Measurements from ENCODE around the gene SLC47A2. TPM values are rescaled to one million over a fixed set of nuclear protein-coding genes. Genes with fewer than 3 reads are reported as not detected.
"Not testable (repeated sequence)": the region's sequence is repeated elsewhere in the genome, so short reads cannot be mapped to it uniquely, and the experiment has no call there.

SLC47A2 gene
- total and polyA plus RNA-seq, 4 donors, result 0.02 to 0.18 (median 0.06) TPM; not detected in 1

DNA sequence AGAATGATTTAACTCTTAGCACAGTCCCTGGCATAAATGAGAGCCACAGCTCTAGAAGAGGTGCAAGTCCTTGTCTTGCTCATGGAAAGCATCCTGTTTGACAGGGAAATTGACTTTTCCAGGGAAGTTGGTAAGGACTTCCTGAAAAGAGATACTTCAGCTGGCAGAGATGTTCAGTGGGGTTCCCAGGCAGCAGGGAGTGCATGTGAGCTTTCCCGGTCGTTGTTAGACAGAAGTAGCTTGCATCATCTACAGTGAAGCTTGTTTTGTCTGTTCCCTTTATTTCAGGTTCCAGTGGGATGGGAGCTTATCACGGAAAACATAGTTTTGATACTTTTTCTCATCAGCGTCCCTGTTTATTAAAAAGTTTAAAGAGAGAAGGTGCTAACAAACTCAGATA is 45.0 kb downstream of the SLC47A2 start:
- ATAC-seq (ENCODE audit: insufficient read depth, low FRiP score) (no peak), DNase-seq (peak in 1 of 3 donors; percentile 6)
- peaks cover 8 to 13% (median 8%) of the 10 kb centered on the region in 4 donors for H3K36me3 ChIP-seq (ENCODE audit: control insufficient read depth in 4 of 4, insufficient read depth in 4 of 4, low read length in 4 of 4)
- TF ChIP-seq, protein P1, sequence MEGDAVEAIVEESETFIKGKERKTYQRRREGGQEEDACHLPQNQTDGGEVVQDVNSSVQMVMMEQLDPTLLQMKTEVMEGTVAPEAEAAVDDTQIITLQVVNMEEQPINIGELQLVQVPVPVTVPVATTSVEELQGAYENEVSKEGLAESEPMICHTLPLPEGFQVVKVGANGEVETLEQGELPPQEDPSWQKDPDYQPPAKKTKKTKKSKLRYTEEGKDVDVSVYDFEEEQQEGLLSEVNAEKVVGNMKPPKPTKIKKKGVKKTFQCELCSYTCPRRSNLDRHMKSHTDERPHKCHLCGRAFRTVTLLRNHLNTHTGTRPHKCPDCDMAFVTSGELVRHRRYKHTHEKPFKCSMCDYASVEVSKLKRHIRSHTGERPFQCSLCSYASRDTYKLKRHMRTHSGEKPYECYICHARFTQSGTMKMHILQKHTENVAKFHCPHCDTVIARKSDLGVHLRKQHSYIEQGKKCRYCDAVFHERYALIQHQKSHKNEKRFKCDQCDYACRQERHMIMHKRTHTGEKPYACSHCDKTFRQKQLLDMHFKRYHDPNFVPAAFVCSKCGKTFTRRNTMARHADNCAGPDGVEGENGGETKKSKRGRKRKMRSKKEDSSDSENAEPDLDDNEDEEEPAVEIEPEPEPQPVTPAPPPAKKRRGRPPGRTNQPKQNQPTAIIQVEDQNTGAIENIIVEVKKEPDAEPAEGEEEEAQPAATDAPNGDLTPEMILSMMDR (IDR thresholded peaks at IDR 0.05; ENCODE audit: control extremely low read depth, extremely low read depth), result no peak
- H3K9ac ChIP-seq (ENCODE audit: insufficient read depth in 1 of 2, low read length in 2 of 2), result no peak overlapping the region
- WGBS, 2 donors, result 60 to 73% methylated on average over 4 of the region's 4 CpGs
- H3K4me1 ChIP-seq (ENCODE audit: control insufficient read depth in 5 of 5, insufficient read depth in 5 of 5, low read length in 5 of 5), result peaks cover 5 to 11% (median 8%) of the 10 kb centered on the region in 5 donors
- H3K9me3 ChIP-seq (ENCODE audit: control insufficient read depth in 4 of 4, insufficient read depth in 3 of 4, low read length in 3 of 4), result no peaks in the 10 kb centered on the region
- H3K4me3 ChIP-seq, result no peak overlapping the region
- H3K27me3 ChIP-seq (ENCODE audit: control insufficient read depth in 3 of 3, insufficient read depth in 3 of 3, low read length in 2 of 3), result no peaks in the 10 kb centered on the region
- peak overlapping the region in 1 of 2 donors; percentile 30 for H3K27ac ChIP-seq (ENCODE audit: low read depth in 1 of 2, low read length in 1 of 2)

DNA sequence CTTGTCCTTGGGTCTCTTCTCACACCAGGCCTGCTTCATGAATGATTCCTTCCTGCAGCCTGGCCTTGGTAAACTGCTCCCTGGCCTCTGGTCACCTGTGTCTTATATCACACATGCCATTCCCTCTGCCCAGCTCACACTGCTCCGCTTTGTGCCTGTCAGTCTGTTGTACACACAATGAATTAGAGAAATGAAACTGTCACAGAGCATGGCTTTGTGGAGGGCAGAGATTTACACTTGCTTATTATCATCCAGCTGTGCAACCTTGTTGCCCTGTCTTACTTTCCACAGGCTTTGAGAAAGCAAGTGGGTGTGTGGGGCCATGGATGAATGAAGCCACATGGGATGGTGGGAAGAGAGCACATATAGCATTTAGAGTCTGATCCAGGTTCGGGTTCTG is 45.5 kb downstream of the SLC47A2 start:
- Histone ChIP-seq H3K27ac (ENCODE audit: low read depth in 1 of 2, low read length in 1 of 2) (no peak overlapping the region), H3K4me3 (no peak overlapping the region), H3K9ac (ENCODE audit: insufficient read depth in 1 of 2, low read length in 2 of 2) (no peak overlapping the region), H3K9me3 (ENCODE audit: control insufficient read depth in 4 of 4, insufficient read depth in 3 of 4, low read length in 3 of 4) (peaks cover 0 to under 1% (median 0%) of the 10 kb centered on the region in 4 donors), H3K27me3 (ENCODE audit: control insufficient read depth in 3 of 3, insufficient read depth in 3 of 3, low read length in 2 of 3) (no peaks in the 10 kb centered on the region), H3K4me1 (ENCODE audit: control insufficient read depth in 5 of 5, insufficient read depth in 5 of 5, low read length in 5 of 5) (peaks cover 5 to 11% (median 8%) of the 10 kb centered on the region in 5 donors), H3K36me3 (ENCODE audit: control insufficient read depth in 4 of 4, insufficient read depth in 4 of 4, low read length in 4 of 4) (peaks cover 6 to 15% (median 8%) of the 10 kb centered on the region in 4 donors)
- TF ChIP-seq, protein P1 (IDR thresholded peaks at IDR 0.05; ENCODE audit: control extremely low read depth, extremely low read depth), result no peak
- DNase-seq (no peak), ATAC-seq (ENCODE audit: insufficient read depth, low FRiP score) (no peak)
- WGBS, 2 donors, result 91 to 95% methylated on average over 2 of the region's 2 CpGs

DNA sequence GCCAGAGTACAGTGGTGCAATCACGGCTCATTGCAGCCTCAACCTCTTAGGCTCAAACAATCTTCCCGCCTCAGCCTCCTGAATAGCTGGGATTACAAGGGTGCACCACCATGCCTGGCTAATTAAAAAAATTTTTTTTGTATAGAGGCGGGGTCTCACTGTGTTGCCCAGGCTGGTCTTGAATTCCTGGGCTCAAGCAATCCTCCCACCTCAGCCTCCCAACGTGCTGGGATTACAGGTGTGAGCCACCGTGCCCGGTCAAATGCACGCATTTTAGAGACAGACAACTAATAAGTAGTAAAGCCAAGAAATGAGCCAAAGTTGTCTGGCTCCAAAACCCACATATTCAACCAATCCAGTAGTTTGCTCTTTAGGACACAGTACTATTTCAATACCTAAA is 46.7 kb downstream of the SLC47A2 start:
- not testable (repeated sequence) for H3K27me3 ChIP-seq (ENCODE audit: control insufficient read depth in 3 of 3, insufficient read depth in 3 of 3, low read length in 2 of 3); ATAC-seq (ENCODE audit: insufficient read depth, low FRiP score); H3K4me3 ChIP-seq; H3K9me3 ChIP-seq (ENCODE audit: control insufficient read depth in 4 of 4, insufficient read depth in 3 of 4, low read length in 3 of 4); DNase-seq; H3K27ac ChIP-seq (ENCODE audit: low read depth in 1 of 2, low read length in 1 of 2); H3K9ac ChIP-seq (ENCODE audit: insufficient read depth in 1 of 2, low read length in 2 of 2)
- 98% methylated on average over 7 of the region's 7 CpGs for WGBS, 2 donors
- H3K4me1 ChIP-seq (ENCODE audit: control insufficient read depth in 5 of 5, insufficient read depth in 5 of 5, low read length in 5 of 5), result peaks cover 5 to 14% (median 8%) of the 10 kb centered on the region in 5 donors
- peaks cover 0 to 19% (median 11%) of the 10 kb centered on the region in 4 donors for H3K36me3 ChIP-seq (ENCODE audit: control insufficient read depth in 4 of 4, insufficient read depth in 4 of 4, low read length in 4 of 4)

DNA sequence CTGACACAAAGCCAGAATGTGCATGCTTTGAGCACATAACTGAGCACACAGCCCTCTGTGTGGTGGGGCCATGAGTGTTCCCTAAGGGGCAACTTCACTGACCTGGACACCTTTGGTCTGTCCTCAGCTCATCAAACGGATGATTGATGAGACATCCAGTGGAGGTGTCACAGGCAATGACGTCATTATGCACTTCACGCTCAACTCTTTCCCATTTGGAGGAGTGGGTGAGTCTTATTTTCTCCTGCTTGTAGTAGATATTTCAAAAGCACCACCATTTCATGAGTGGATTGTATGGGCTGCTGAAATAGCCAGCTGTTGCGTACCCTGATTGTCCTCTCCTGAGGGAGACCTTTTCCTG is 51.6 kb downstream of the SLC47A2 start:
- H3K36me3 ChIP-seq (ENCODE audit: control insufficient read depth in 4 of 4, insufficient read depth in 4 of 4, low read length in 4 of 4), result peaks cover 0 to 33% (median 14%) of the 10 kb centered on the region in 4 donors
- 86 to 94% methylated on average over 4 of the region's 4 CpGs for WGBS, 2 donors
- no peaks in the 10 kb centered on the region for H3K27me3 ChIP-seq (ENCODE audit: control insufficient read depth in 3 of 3, insufficient read depth in 3 of 3, low read length in 2 of 3)
- no peak for DNase-seq
- no peak for ATAC-seq (ENCODE audit: insufficient read depth, low FRiP score)
- peaks cover 0 to 8% (median 0%) of the 10 kb centered on the region in 5 donors for H3K4me1 ChIP-seq (ENCODE audit: control insufficient read depth in 5 of 5, insufficient read depth in 5 of 5, low read length in 5 of 5)
- H3K27ac ChIP-seq (ENCODE audit: low read depth in 1 of 2, low read length in 1 of 2), result peak overlapping the region; percentile 76 to 79
- no peak overlapping the region for H3K4me3 ChIP-seq
- H3K9me3 ChIP-seq (ENCODE audit: control insufficient read depth in 4 of 4, insufficient read depth in 3 of 4, low read length in 3 of 4), result peaks cover 0 to 1% (median 0%) of the 10 kb centered on the region in 4 donors
- H3K9ac ChIP-seq (ENCODE audit: insufficient read depth in 1 of 2, low read length in 2 of 2), result no peak overlapping the region
- TF ChIP-seq, protein P1 (IDR thresholded peaks at IDR 0.05; ENCODE audit: control extremely low read depth, extremely low read depth), result no peak
